T-helper 22 cell (primary cell): ENCODE results near the gene PXN.

ENCODE experiments used
- DNase-seq: peaks from one replicate; pipeline ENCODE4 v3.0.0-alpha.2; 2020; ENCODE audit warnings: low read depth

Gene PXN

DNA sequence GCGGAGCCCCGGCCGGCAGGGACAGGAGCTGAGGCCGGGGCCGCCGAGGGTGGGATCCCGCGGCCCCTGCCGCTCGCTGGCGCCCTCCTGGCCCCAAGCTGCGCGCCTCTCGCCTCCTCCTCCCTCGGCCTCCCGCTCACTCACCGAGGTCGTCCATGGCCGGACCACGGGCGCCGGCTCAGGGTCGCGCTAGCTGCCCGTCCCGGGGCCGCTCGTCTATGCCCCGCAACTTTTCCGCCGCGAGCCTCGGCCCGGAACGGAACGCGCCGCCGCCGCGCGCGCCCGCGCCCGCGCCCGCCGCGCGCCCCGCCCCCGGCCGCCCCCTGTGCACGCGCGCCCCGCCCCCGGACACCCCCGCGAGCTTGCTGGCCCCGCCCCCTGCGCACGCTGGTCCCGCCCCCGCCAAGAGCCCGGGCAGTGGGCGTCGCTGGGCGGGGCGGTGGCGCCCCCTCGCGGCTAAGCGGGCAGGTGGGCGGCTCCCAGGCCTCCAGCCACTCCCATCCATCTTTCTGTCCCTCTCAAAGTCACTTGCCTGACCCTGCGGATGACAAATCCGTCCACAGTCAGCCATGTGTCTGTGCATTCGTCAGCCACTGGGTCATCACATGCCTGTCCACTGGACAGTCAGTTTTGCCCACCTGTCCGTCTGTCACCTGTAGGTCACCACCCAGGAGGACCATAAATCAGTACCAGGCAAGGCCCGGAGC is at the start of gene PXN:
TSS of gene PXN (minus strand) at position 258 of the 707 bp plus-strand sequence. CDS start at position 157, 101 bp downstream.
- DNase-seq, result peak; percentile 81

DNA sequence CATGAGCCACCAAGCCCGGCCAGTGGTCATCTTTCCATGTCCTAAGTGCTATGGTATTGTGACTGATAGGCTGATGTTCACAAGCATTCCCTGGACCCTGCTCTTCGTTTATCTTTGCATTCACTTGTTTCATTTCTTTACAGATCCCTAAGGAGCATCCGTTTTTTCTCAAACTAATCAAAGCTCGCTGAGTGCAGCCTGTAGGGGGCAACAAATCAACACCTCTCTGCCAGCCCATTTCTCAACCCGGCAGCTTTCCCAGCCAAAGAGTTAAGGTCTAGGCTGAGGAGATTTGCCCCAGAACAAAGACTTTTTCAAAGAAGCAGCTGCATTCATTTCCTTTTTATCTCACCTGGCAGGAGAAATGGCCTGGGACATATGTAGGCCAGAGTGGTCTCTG is 48.7 kb upstream of the PXN start:
- no peak for DNase-seq

DNA sequence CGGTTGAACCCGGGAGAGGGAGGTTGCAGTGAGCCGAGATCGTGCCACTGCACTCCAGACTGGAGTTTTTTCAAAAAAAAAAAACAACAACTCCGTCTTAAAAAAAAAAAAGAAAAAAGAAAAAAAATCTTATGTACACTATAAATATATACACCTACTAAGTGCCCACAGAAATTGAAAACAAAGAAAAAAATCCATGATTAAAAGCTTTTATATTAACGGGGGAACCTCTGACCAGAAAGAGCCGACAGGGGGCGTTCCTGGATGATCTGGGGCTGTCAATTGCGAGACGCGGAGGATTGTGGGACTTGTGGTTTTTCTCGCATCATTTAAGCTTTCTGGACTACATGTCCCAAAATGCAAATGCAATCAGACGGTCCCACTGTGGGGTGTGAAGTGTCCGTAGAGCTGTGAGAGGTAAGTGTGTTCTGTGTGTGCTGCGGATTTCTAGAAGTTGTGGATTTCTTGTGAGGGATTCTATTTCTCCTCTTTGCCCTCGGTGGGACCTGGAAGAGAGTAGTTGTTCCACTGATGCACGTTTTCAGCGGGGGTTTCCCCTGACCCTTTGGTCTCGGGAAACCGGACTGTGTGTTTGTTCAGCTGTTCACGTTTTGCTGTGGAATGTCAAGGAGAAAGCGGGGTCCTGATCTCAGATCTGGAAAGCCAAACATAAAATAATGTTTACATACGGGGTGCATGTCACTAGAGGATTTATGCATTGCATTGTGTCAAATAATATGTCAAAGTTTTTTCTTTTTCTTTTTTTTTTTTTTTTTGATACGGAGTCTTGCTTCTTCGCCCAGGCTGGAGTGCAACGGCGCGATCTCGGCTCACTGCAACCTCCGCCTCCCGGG is 36.7 kb upstream of the PXN start, which contains the start of gene SIRT4:
TSS of gene SIRT4 (plus strand) at position 360 of the 854 bp plus-strand sequence. CDS start 1,241 bp downstream, outside the sequence.
- DNase-seq, result peak; percentile 79

GRCh38 chr12:120292661-120293531 is 27.4 kb upstream of the PXN start, which contains the start of gene RNU4-1:
Gene RNU4-1 (minus strand): TSS chr12:120293237.
- DNase-seq, result peak; percentile 64

GRCh38 chr12:120292411-120292660 is 26.8 kb upstream of the PXN start:
- no peak for DNase-seq

GRCh38 chr12:120290609-120291305 is 25.2 kb upstream of the PXN start:
- DNase-seq, result no peak

DNA sequence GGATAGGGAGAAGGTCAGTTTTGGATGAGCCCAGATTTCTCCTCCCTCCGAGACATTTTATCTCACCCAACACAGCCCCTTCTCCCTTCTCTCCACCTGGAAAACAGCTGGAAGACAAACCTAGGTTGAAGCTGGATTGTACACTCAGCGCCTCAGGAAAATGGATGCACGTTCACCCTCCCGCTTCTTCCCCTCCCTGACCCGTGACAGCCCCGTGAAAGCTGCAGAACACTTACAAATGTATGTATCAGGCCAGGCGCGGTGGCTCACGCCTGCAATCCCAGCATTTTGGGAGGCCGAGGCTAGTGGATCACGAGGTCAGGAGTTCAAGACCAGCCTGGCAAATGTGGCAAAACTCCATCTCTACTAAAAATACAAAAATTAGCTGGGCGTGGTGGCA is 22.0 kb upstream of the PXN start:
- no peak for DNase-seq

DNA sequence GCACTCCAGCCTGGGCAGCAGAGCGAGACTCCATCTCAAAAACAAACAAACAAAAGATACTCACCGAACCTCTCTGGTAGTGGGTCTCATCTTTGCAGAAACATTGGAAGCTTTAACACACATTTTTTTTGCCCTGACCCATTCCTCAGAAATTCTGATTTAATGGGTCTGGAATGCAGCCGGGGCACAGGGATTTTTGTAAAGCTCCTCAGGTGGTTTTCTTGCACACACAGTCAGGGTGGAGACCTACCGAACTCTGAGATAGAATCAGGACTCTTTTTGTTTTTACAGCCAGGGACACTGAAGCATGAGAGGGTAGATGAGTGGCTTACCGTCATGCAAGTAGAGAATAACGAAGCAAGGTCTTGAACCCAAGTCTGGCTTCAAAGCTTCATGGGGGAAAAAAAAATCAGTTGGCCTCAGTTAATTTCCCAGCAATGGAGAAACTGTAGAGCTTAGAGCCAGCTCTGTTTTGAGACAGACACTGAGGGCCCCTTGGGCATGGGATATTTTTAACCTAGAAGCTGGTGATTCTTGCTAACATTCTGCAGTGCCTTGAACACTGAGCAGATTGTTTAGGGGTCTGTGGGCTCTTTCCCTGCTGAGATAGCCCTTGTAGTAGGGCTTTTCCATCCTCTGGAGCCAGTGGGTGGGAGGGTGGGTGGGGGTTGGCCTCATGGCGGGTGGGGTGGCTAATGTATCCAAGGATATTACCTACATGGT is 21.4 kb upstream of the PXN start:
- DNase-seq, result no peak

DNA sequence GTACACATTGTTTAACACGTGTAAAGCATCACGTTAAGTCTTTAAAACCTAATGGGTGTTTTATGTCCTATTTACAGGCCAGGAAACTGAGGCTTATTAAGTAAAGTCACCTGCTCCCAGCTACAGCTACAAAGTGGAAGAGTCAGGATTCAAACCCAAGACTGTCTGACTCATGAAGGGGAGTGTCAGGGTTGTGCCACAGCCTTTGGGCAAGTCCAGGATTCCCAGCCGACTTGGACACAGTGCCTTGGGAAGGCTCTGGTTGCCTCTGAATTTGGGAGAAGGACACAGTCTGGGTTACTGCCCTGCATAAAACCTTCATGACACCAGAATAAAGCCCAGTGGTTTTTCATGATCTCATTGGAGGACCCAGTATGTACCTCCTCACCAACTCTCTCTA is 18.9 kb upstream of the PXN start:
- no peak for DNase-seq

DNA sequence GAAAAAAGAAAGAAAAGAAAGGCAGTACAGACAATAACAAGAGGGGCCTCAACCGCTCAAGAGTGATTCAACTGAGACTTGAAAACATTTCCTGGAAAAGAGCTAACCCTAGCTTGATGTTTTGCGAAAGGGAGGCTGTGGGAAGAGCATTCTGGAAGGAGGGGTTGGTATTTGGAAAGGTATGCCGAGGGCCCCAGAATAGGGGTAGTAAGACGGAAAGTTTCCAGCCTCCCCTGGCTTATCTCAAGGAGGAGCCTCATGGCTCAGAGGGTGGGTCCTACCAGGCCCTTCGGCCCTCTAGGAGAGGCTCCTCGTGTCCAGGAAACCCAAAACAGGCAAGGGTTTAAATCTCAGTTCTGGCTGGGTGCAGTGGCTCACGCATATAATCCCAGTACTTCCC is 17.8 kb upstream of the PXN start:
- no peak for DNase-seq

GRCh38 chr12:120278137-120279069 is 12.9 kb upstream of the PXN start:
- no peak for DNase-seq

DNA sequence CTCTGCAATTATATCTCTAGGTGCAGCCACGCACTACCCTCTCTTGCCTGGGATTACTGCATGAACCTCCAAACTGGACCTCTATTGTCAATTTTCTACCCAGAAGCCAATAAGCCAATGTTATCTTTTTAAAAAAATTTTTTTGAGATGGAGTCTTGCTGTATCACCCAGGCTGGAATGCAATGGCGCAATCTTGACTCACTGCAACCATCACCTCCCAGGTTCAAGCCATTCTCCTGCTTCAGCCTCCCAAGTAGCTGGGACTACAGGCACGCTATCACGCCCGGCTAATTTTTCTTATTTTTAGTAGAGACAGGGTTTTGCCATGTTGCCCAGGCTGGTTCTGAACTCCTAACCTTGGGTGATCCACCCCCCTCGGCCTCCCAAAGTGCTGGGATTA is 11.2 kb upstream of the PXN start:
- DNase-seq, result no peak

- no peak for DNase-seq
These were observed 2.2 kb upstream of the PXN start for GRCh38 chr12:120267736-120268135.

GRCh38 chr12:120266180-120266870 is 795 bp upstream of the PXN start:
- DNase-seq, result no peak

DNA sequence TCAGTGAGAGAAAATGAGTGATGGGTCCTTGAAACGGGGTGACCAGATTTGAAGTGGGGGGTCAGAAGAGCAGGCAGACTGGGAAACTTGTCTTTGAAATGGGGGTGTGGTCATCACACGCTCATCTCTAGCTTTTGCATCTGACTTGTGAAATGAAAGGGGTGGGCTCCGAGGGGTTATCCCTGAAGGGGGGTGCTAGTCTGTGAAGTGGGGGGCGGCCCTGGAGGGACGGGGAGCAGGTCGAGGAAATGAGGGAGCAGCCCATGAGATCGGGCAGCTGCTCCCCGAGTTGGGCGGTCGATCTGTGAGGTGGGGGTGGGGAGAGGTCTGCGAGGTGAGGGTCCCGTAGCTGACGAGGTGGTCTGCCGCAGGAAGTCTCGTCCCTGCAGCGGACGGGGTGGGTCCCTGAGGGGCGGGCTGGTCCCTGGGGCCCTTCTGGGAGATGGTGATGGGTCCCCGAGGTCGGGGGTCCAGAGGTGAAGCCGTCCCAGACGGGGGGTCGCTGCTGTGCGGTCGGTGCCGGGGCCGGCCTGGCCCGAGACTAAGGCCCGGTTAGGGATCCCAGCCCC is 542 bp downstream of the PXN start:
- no peak for DNase-seq

GRCh38 chr12:120264086-120264903 is 1.2 kb downstream of the PXN start:
- no peak for DNase-seq

DNA sequence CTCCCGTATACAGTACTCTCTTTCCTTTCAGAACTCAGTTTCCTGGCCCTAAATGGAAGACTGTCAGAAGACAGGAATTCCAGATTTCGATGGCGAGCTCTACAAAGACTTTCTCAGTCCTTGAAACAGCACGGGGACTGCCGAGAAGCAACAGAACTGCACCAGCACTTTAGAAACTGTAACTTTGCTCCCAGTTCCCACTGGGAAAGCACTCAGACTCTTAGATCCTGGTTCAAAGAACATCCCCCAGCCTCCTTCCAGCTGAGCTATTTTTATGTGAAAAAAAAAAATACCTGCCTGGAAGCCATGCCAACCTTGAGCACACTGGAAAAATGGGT is 1.8 kb downstream of the PXN start:
- DNase-seq, result no peak
